KMS-11 (cell line): ENCODE measurements around the gene SLC35G4.

Source experiments
- H2AFZ ChIP-seq: fragments of 200-600 bp; sonication (generic); 2 replicates; pipeline ENCODE4 v1.6.1; 2016; ENCODE audit warnings: antibody characterized with exemption, mixed run types, low read depth
- H3K27ac ChIP-seq: fragments of 200-600 bp; sonication (generic); 2 replicates; pipeline ENCODE4 v1.6.1; 2016; ENCODE audit warnings: mild to moderate bottlenecking, mixed run types
- H3K27me3 ChIP-seq: fragments of 200-600 bp; sonication (generic); 2 replicates; pipeline ENCODE4 v1.6.1; 2017; ENCODE audit warnings: mild to moderate bottlenecking, low read depth, mixed run types, moderate library complexity; ENCODE audit not compliant: insufficient read depth
- H3K36me3 ChIP-seq: fragments of 200-600 bp; sonication (generic); 2 replicates; pipeline ENCODE4 v1.6.1; 2017; ENCODE audit warnings: mild to moderate bottlenecking, mixed run types; ENCODE audit not compliant: insufficient read depth
- H3K4me1 ChIP-seq: fragments of 200-600 bp; sonication (generic); 2 replicates; pipeline ENCODE4 v1.6.1; 2016; ENCODE audit warnings: mild to moderate bottlenecking, low read depth, mixed run types; ENCODE audit not compliant: poor library complexity, severe bottlenecking
- H3K4me2 ChIP-seq: fragments of 200-600 bp; sonication (generic); 2 replicates; pipeline ENCODE4 v1.7.0; 2016; ENCODE audit warnings: mild to moderate bottlenecking, mixed run types
- H3K4me3 ChIP-seq: fragments of 200-600 bp; sonication (generic); IDR thresholded peaks from 2 replicates; pipeline ENCODE4 v1.6.1; 2017; ENCODE audit warnings: low read depth, low read length, mixed read lengths; ENCODE audit not compliant: insufficient read depth
- H3K79me2 ChIP-seq: fragments of 200-600 bp; sonication (generic); 2 replicates; pipeline ENCODE4 v1.6.1; 2016; ENCODE audit warnings: low read depth, mixed run types; ENCODE audit not compliant: insufficient read depth
- H3K9ac ChIP-seq: fragments of 200-600 bp; sonication (generic); 2 replicates; pipeline ENCODE4 v1.6.1; 2016; ENCODE audit warnings: mild to moderate bottlenecking, mixed run types
- H4K20me1 ChIP-seq: fragments of 200-600 bp; sonication (generic); 2 replicates; pipeline ENCODE4 v1.6.1; 2016; ENCODE audit warnings: mild to moderate bottlenecking, mixed run types; ENCODE audit not compliant: insufficient read depth
- CTCF ChIP-seq: fragments of 200-600 bp; sonication (generic); conservative IDR thresholded peaks from 2 replicates; pipeline ENCODE4 v1.6.1; 2017; ENCODE audit warnings: low read depth, mild to moderate bottlenecking, antibody characterized with exemption, low read length, moderate library complexity, mixed read lengths

The SLC35G4 gene

GRCh38 chr18:11655606-11655932, 46.2 kb downstream of the SLC35G4 start:
- no peak overlapping the region; the same call in 1 of the 2 replicates for H3K4me2 ChIP-seq
- peaks cover 2% of the 10 kb centered on the region for H3K4me1 ChIP-seq
- no peaks in the 10 kb centered on the region for H3K27me3 ChIP-seq
- no peak overlapping the region; the same call in 1 of the 2 replicates for H2AFZ ChIP-seq
- no peaks in the 10 kb centered on the region for H3K79me2 ChIP-seq
- TF ChIP-seq CTCF = peak; percentile 11
- no peaks in the 10 kb centered on the region for H3K36me3 ChIP-seq
- no peak overlapping the region for H3K27ac ChIP-seq
- no peak overlapping the region for H3K4me3 ChIP-seq
- H3K9ac ChIP-seq = no peak overlapping the region
- no peaks in the 10 kb centered on the region for H4K20me1 ChIP-seq

GRCh38 chr18:11657152-11657551, 47.8 kb downstream of the SLC35G4 start:
- Histone ChIP-seq H3K4me2 (no peak overlapping the region), H3K79me2 (no peaks in the 10 kb centered on the region), H3K36me3 (no peaks in the 10 kb centered on the region), H3K4me3 (no peak overlapping the region), H4K20me1 (no peaks in the 10 kb centered on the region), H2AFZ (no peak overlapping the region), H3K27me3 (no peaks in the 10 kb centered on the region), H3K4me1 (peaks cover 2% of the 10 kb centered on the region), H3K27ac (no peak overlapping the region), H3K9ac (no peak overlapping the region)
- no peak for TF ChIP-seq CTCF

- no peak overlapping the region for H3K27ac ChIP-seq
- H3K27me3 ChIP-seq = no peaks in the 10 kb centered on the region
- H3K9ac ChIP-seq = no peak overlapping the region
- H2AFZ ChIP-seq = no peak overlapping the region
- H3K4me3 ChIP-seq = no peak overlapping the region
- peaks cover 2% of the 10 kb centered on the region for H3K4me1 ChIP-seq
- no peaks in the 10 kb centered on the region for H3K36me3 ChIP-seq
- no peaks in the 10 kb centered on the region for H4K20me1 ChIP-seq
- TF ChIP-seq CTCF = no peak
- no peak overlapping the region for H3K4me2 ChIP-seq
- H3K79me2 ChIP-seq = no peaks in the 10 kb centered on the region
Observed at GRCh38 chr18:11657554-11657953, 48.2 kb downstream of the SLC35G4 start.

GRCh38 chr18:11658019-11658418, 48.6 kb downstream of the SLC35G4 start:
- TF ChIP-seq CTCF = no peak
- Histone ChIP-seq H3K9ac (no peak overlapping the region), H3K4me3 (no peak overlapping the region), H3K79me2 (no peaks in the 10 kb centered on the region), H3K36me3 (no peaks in the 10 kb centered on the region), H3K27ac (no peak overlapping the region), H3K27me3 (no peaks in the 10 kb centered on the region), H3K4me1 (peaks cover 2% of the 10 kb centered on the region), H2AFZ (no peak overlapping the region), H4K20me1 (no peaks in the 10 kb centered on the region), H3K4me2 (no peak overlapping the region)

- no peak overlapping the region for H3K9ac ChIP-seq
- no peaks in the 10 kb centered on the region for H4K20me1 ChIP-seq
- TF ChIP-seq CTCF = no peak
- H3K4me1 ChIP-seq = peaks cover 2% of the 10 kb centered on the region
- no peaks in the 10 kb centered on the region for H3K36me3 ChIP-seq
- no peak overlapping the region for H2AFZ ChIP-seq
- no peak overlapping the region for H3K4me3 ChIP-seq
- H3K79me2 ChIP-seq = no peaks in the 10 kb centered on the region
- H3K27me3 ChIP-seq = no peaks in the 10 kb centered on the region
- H3K4me2 ChIP-seq = no peak overlapping the region
- no peak overlapping the region for H3K27ac ChIP-seq
Observed at GRCh38 chr18:11658989-11659388, 49.6 kb downstream of the SLC35G4 start.
